Measurements from ENCODE around the gene GHRHR.

GHRHR gene

GRCh38 chr7:30983914-30984247, 20.1 kb downstream of the GHRHR start:
- no peak for TF ChIP-seq CTCF (conservative IDR thresholded peaks at IDR 0.05; ENCODE audit: low read length)
- no peak overlapping the region for H3K4me3 ChIP-seq (ENCODE audit: low read length)
- DNase-seq (ENCODE audit: low read depth), result no peak

DNA sequence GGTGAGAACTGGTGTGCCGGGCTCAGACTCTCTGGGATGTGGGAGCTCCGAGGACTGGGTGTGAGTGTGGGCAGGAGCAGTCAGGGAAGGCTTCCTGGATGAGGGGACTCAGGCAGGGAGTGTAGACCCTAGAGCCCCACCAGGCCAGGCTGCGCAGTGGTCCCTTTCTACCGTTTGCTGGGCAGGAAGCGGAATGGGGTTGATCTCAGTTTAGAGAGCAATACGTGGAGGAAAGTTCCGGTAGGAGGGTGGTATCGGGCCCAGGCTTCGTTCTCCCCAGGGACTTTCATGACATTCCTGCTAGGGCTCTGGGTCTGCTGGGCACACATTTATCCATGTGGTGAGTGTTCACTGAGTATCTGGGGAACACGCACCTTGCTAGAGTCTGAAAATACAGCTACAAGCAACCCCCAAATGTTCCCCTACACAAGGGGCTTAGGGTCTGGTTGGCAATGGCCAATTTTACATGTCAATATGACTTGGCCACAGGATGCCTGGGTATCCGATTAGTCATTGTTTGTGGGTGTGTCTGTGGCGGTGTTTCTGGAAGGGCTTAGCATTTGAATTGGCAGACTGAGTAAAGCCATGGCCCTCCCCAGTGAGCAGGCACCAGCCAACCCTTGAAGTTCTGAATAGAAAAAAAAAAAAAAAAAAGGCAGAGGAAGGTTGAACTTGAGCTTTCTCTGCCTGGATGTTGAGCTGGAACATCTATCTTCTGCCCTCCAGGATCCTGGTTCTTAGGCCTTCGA, 20.8 kb downstream of the GHRHR start:
- DNase-seq (ENCODE audit: low read depth), result peak; percentile 56
- TF ChIP-seq CTCF (conservative IDR thresholded peaks at IDR 0.05; ENCODE audit: low read length), result no peak
- no peak overlapping the region for H3K4me3 ChIP-seq (ENCODE audit: low read length)

- TF ChIP-seq CTCF (conservative IDR thresholded peaks at IDR 0.05; ENCODE audit: low read length), result no peak
- H3K4me3 ChIP-seq (ENCODE audit: low read length), result no peak overlapping the region
- no peak for DNase-seq (ENCODE audit: low read depth)
These were observed 22.0 kb downstream of the GHRHR start for GRCh38 chr7:30985756-30986155.

GRCh38 chr7:30986331-30986730, 22.6 kb downstream of the GHRHR start:
- H3K4me3 ChIP-seq (ENCODE audit: low read length), result no peak overlapping the region
- no peak for DNase-seq (ENCODE audit: low read depth)
- TF ChIP-seq CTCF (conservative IDR thresholded peaks at IDR 0.05; ENCODE audit: low read length), result no peak

DNA sequence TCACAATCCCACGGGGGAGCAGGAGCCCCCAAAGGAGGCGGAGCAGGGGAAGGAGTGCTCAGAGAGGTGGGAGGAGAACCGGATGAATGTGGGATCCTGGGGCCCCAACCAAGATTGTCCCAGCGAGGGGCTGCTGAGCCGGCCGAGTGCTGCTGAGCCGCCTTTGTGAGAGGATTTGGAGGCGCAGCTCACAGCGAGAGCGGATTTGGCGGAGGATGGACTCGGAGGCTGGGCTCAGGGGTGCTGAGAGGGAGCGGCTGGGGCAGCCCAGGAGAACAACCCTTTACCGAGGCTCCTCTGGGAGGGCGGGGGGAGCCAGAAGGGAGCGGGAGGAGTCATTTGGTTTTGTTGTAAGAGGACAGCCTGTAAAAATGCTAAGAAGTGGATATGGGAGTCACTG, 23.0 kb downstream of the GHRHR start:
- no peak overlapping the region for H3K4me3 ChIP-seq (ENCODE audit: low read length)
- DNase-seq (ENCODE audit: low read depth), result no peak

GRCh38 chr7:30987178-30987577, 23.4 kb downstream of the GHRHR start:
- no peak for TF ChIP-seq CTCF (conservative IDR thresholded peaks at IDR 0.05; ENCODE audit: low read length)
- no peak overlapping the region for H3K4me3 ChIP-seq (ENCODE audit: low read length)
- DNase-seq (ENCODE audit: low read depth), result no peak

More for the DNA sequence above, 23.0 kb downstream of the GHRHR start:
- no peak for TF ChIP-seq CTCF (conservative IDR thresholded peaks at IDR 0.05; ENCODE audit: low read length)

DNA sequence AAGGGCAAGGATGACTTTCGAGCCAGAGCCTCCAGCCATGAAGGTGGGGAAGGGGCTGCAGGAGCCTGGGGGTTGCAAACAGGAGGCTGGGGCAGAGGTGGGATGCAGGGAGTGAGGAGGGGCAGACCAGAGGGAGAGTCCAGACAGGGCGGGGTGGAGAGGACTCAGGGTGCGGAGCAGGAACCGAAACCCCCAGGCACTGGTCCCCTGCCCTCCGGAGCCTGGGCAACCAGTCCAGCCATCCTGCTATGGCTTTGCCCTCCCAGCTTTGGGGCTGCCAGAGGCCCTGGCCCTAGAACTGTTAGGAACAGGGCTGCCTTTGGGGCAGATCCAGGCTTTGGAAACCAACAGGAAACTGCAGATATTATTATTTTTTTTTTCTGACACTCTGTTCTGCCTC, 24.2 kb downstream of the GHRHR start:
- no peak for DNase-seq (ENCODE audit: low read depth)
- no peak overlapping the region for H3K4me3 ChIP-seq (ENCODE audit: low read length)
- TF ChIP-seq CTCF (conservative IDR thresholded peaks at IDR 0.05; ENCODE audit: low read length), result no peak

Data from AG10803 (cell line).